ENCODE measurements around the gene ERO1B. TPM values are rescaled to one million over a fixed set of nuclear protein-coding genes. Genes with fewer than 3 reads are reported as not detected.

The ERO1B gene
- total and polyA plus RNA-seq, 2 of the 4 experiments (the other 2 are of a cell fraction), result 0.54 to 0.60 TPM

DNA sequence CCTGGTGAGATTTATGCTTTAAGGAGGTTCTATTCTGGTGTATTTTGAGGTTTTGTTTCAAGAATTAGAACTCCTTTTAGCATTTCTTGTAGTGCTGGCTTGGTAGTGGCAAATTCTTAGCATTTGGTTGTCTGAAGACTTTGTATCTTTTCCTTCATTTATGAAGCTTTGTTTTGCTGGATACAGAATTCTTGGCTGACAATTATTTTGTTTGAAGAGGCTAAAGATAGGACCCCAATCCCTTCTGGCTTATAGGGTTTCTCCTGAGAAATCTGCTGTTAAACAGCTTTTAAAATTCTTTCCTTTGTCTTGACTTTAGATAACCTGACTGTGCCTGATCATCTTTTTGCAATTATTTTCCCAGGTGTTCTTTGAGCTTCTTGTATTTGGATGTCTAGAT, 80.8 kb downstream of the ERO1B start:
- Histone ChIP-seq H3K79me1 (ENCODE audit: low read depth in 1 of 2, low read length in 2 of 2) (no peaks in the 10 kb centered on the region; a peak in 1 of 4 replicates), H3K36me3 (ENCODE audit: control insufficient read depth, insufficient read depth, low read length) (peaks cover 3% of the 10 kb centered on the region; the same call in 1 of the 2 replicates), H3K23ac (ENCODE audit: low read depth, low read length) (no peak overlapping the region), H3K14ac (replicated peaks; ENCODE audit: low read depth, low read length) (no peak overlapping the region), H4K8ac (ENCODE audit: low read depth in 2 of 2, low read length in 2 of 2) (no peak overlapping the region), H2BK20ac (ENCODE audit: low read depth, low read length) (no peak overlapping the region), H4K5ac (ENCODE audit: low read depth, low read length) (no peak overlapping the region), H3K4me1 (ENCODE audit: control insufficient read depth, insufficient read depth, low read length) (no peaks in the 10 kb centered on the region), H3K9me1 (ENCODE audit: insufficient read depth, low read length) (no peaks in the 10 kb centered on the region), H3K4ac (ENCODE audit: low read depth, low read length) (no peak overlapping the region), H2BK120ac (ENCODE audit: low read depth, low read length) (no peak overlapping the region), H3K4me2 (ENCODE audit: low read depth, low read length) (no peak overlapping the region), H4K20me1 (ENCODE audit: insufficient read depth, low read length) (no peaks in the 10 kb centered on the region), H3K9ac (ENCODE audit: low read depth, low read length) (no peak overlapping the region), H3K9me3 (ENCODE audit: control insufficient read depth, insufficient read depth, low read length) (peaks cover 2% of the 10 kb centered on the region; the same call in 1 of the 2 replicates), H2BK15ac (ENCODE audit: low read depth, low read length) (no peak overlapping the region), H3K4me3 (ENCODE audit: insufficient read depth, low read depth, low read length) (no peak overlapping the region), H2AK9ac (replicated peaks; ENCODE audit: low read depth, low read length, poor library complexity) (no peak overlapping the region), H2AK5ac (ENCODE audit: low read depth, low read length) (no peak overlapping the region), H3K27me3 (ENCODE audit: control insufficient read depth, insufficient read depth, low read length) (no peaks in the 10 kb centered on the region), H3K27ac (ENCODE audit: insufficient read depth, low read length) (no peak overlapping the region), H3K18ac (ENCODE audit: low read depth, low read length) (no peak overlapping the region), H4K91ac (ENCODE audit: insufficient read depth, low read depth, low read length) (no peak overlapping the region), H2BK5ac (ENCODE audit: low read depth, low read length, poor library complexity, severe bottlenecking) (no peak overlapping the region), H2AFZ (replicated peaks; ENCODE audit: low read length, poor library complexity) (no peak overlapping the region), H3K56ac (ENCODE audit: extremely low read depth, insufficient read depth, low read length) (no peak overlapping the region)
- DNase-seq (no peak), ATAC-seq (ENCODE audit: low read depth) (no peak)
- no TSS peak for BruUV-seq (replicated peaks)
- dilution Hi-C loops (cut with HindIII; ENCODE audit: low sequenced_read_pairs, unreplicated experiment), result no loop called here
- intact Hi-C loops (cut with micrococcal nuclease), result no loop called here
- in situ Hi-C loops (cut with MboI; ENCODE audit: low sequenced_read_pairs), result no loop called here
- no peak for TF ChIP-seq CHD1 (IDR thresholded peaks at IDR 0.05; ENCODE audit: low read depth, low read length)
- TF ChIP-seq NFE2L2 (IDR thresholded peaks at IDR 0.05; ENCODE audit: low read depth, low read length), result no peak
- TF ChIP-seq RAD21 (IDR thresholded peaks at IDR 0.05; ENCODE audit: low read length), result no peak
- no peak for TF ChIP-seq USF2 (IDR thresholded peaks at IDR 0.05; ENCODE audit: low read depth, low read length)
- TF ChIP-seq POLR2A (IDR thresholded peaks at IDR 0.05; ENCODE audit: low read depth, low read length), result no peak
- TF ChIP-seq MAZ (IDR thresholded peaks at IDR 0.05; ENCODE audit: borderline replicate concordance, low read depth, low read length), result no peak
- TF ChIP-seq FOS (IDR thresholded peaks at IDR 0.05; ENCODE audit: low read depth, low read length), result no peak
- TF ChIP-seq RCOR1 (IDR thresholded peaks at IDR 0.05; ENCODE audit: insufficient replicate concordance, low read length), result no peak
- no peak for TF ChIP-seq CEBPB (IDR thresholded peaks at IDR 0.05; ENCODE audit: low read depth, low read length)
- TF ChIP-seq RFX5 (IDR thresholded peaks at IDR 0.05; ENCODE audit: low read depth, low read length), result no peak
- TF ChIP-seq, protein P1, sequence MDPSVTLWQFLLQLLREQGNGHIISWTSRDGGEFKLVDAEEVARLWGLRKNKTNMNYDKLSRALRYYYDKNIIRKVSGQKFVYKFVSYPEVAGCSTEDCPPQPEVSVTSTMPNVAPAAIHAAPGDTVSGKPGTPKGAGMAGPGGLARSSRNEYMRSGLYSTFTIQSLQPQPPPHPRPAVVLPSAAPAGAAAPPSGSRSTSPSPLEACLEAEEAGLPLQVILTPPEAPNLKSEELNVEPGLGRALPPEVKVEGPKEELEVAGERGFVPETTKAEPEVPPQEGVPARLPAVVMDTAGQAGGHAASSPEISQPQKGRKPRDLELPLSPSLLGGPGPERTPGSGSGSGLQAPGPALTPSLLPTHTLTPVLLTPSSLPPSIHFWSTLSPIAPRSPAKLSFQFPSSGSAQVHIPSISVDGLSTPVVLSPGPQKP (IDR thresholded peaks at IDR 0.05; ENCODE audit: borderline replicate concordance, low read depth, low read length), result no peak
- no peak for TF ChIP-seq BHLHE40 (IDR thresholded peaks at IDR 0.05; ENCODE audit: low read depth, low read length)
- TF ChIP-seq MXI1 (IDR thresholded peaks at IDR 0.05; ENCODE audit: borderline replicate concordance, low read depth, low read length), result no peak
- TF ChIP-seq SMC3 (IDR thresholded peaks at IDR 0.05; ENCODE audit: low read depth, low read length), result no peak
- no peak for TF ChIP-seq MAFK (IDR thresholded peaks at IDR 0.05; ENCODE audit: low read depth, low read length)
- TF ChIP-seq, protein P2, sequence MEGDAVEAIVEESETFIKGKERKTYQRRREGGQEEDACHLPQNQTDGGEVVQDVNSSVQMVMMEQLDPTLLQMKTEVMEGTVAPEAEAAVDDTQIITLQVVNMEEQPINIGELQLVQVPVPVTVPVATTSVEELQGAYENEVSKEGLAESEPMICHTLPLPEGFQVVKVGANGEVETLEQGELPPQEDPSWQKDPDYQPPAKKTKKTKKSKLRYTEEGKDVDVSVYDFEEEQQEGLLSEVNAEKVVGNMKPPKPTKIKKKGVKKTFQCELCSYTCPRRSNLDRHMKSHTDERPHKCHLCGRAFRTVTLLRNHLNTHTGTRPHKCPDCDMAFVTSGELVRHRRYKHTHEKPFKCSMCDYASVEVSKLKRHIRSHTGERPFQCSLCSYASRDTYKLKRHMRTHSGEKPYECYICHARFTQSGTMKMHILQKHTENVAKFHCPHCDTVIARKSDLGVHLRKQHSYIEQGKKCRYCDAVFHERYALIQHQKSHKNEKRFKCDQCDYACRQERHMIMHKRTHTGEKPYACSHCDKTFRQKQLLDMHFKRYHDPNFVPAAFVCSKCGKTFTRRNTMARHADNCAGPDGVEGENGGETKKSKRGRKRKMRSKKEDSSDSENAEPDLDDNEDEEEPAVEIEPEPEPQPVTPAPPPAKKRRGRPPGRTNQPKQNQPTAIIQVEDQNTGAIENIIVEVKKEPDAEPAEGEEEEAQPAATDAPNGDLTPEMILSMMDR (conservative IDR thresholded peaks at IDR 0.05; ENCODE audit: low read depth, low read length), result no peak
- CTCF ChIA-PET, result no interaction called here
- POLR2A ChIA-PET (ENCODE audit: unreplicated experiment), result no interaction called here
